MV-4-11 (cell line): ENCODE measurements around the gene DKK2.
"Not testable (repeated sequence)": the region's sequence is repeated elsewhere in the genome, so short reads cannot be mapped to it uniquely, and the experiment has no call there.

Experiments
- DNase-seq: peaks from one replicate; lab custom pipeline; 2025; lab: John Stamatoyannopoulos, UW

DKK2 gene

GRCh38 chr4:106909486-106910188 lies 126.5 kb downstream of the DKK2 start:
- DNase-seq, result peak; percentile 49

GRCh38 chr4:106908049-106908448 lies 128.1 kb downstream of the DKK2 start:
- DNase-seq, result not testable (repeated sequence)

- DNase-seq, result no peak
These were observed 128.9 kb downstream of the DKK2 start for GRCh38 chr4:106907216-106907615.

- DNase-seq, result no peak
These were observed 129.4 kb downstream of the DKK2 start for GRCh38 chr4:106906728-106907127.

- DNase-seq, result peak; percentile 45
These were observed 137.4 kb downstream of the DKK2 start for GRCh38 chr4:106898621-106899230.

- no peak for DNase-seq
These were observed 142.2 kb downstream of the DKK2 start for GRCh38 chr4:106893903-106894302.

- no peak for DNase-seq
These were observed 142.7 kb downstream of the DKK2 start for GRCh38 chr4:106893395-106893881.

- DNase-seq, result no peak
These were observed 143.3 kb downstream of the DKK2 start for GRCh38 chr4:106892786-106893185.

GRCh38 chr4:106875340-106875739 lies 160.8 kb downstream of the DKK2 start:
- no peak for DNase-seq
